Loucy (cell line): ENCODE data around the gene EMC1.

Experiments used
- H2AFZ ChIP-seq: fragments of 200-600 bp; sonication (generic); 2 replicates; pipeline ENCODE4 v1.6.0; 2016; ENCODE audit warnings: antibody characterized with exemption, mild to moderate bottlenecking, low read length, moderate library complexity
- H3F3A ChIP-seq: fragments of 200-600 bp; 2 replicates; pipeline ENCODE4 v1.6.0; 2016; ENCODE audit warnings: antibody characterized with exemption, low read depth, mild to moderate bottlenecking
- H3K27me3 ChIP-seq: fragments of 200-600 bp; sonication (generic); 2 replicates; pipeline ENCODE4 v1.6.1; 2014; ENCODE audit warnings: low read length, mild to moderate bottlenecking; ENCODE audit not compliant: insufficient read depth, poor library complexity, severe bottlenecking
- H3K36me3 ChIP-seq: fragments of 200-600 bp; sonication (generic); 2 replicates; pipeline ENCODE4 v1.6.1; 2016; ENCODE audit warnings: low read length; ENCODE audit not compliant: insufficient read depth
- H3K4me1 ChIP-seq: fragments of 200-600 bp; sonication (generic); 2 replicates; pipeline ENCODE4 v1.5.1; 2014; ENCODE audit warnings: low read length, mild to moderate bottlenecking; ENCODE audit not compliant: insufficient read depth, poor library complexity, severe bottlenecking
- H3K4me2 ChIP-seq: fragments of 200-600 bp; sonication (generic); 2 replicates; pipeline ENCODE4 v1.6.0; 2014; ENCODE audit warnings: antibody characterized with exemption, low read length, low read depth, mild to moderate bottlenecking; ENCODE audit not compliant: poor library complexity, severe bottlenecking
- H3K4me3 ChIP-seq: fragments of 200-600 bp; sonication (generic); 2 replicates; pipeline ENCODE4 v1.5.1; 2014; ENCODE audit warnings: low read length, mild to moderate bottlenecking, mixed read lengths; ENCODE audit not compliant: poor library complexity, severe bottlenecking
- H3K79me2 ChIP-seq: fragments of 200-600 bp; sonication (generic); 2 replicates; pipeline ENCODE4 v1.6.1; 2014; ENCODE audit warnings: low read length; ENCODE audit not compliant: insufficient read depth
- H3K9ac ChIP-seq: fragments of 200-600 bp; sonication (generic); 2 replicates; pipeline ENCODE4 v1.6.0; 2014; ENCODE audit warnings: mild to moderate bottlenecking, low read depth, low read length, moderate library complexity; ENCODE audit not compliant: poor library complexity, severe bottlenecking
- H3K9me2 ChIP-seq: fragments of 200-600 bp; sonication (generic); replicated peaks from 2 replicates; pipeline ENCODE4 v1.6.1; 2016; ENCODE audit warnings: low read depth, low read length, mixed read lengths
- H3K9me3 ChIP-seq: fragments of 200-600 bp; sonication (generic); 2 replicates; pipeline ENCODE4 v1.6.1; 2014; ENCODE audit warnings: mild to moderate bottlenecking, antibody characterized with exemption, low read length, low read depth; ENCODE audit not compliant: insufficient read depth
- H4K20me1 ChIP-seq: fragments of 200-600 bp; sonication (generic); 2 replicates; pipeline ENCODE4 v1.6.0; 2014; ENCODE audit warnings: antibody characterized with exemption, low read length, mild to moderate bottlenecking; ENCODE audit not compliant: insufficient read depth, poor library complexity, severe bottlenecking
- EZH2phosphoT487 ChIP-seq: fragments of 200-600 bp; IDR thresholded peaks from 2 replicates; pipeline ENCODE4 v1.6.1; 2018; ENCODE audit warnings: antibody characterized with exemption, mild to moderate bottlenecking, moderate library complexity, borderline replicate concordance
- TF ChIP-seq, protein P1 (sequence below): fragments of 200-600 bp; sonication (generic); conservative IDR thresholded peaks from 2 replicates; pipeline ENCODE4 v1.5.1; 2014; ENCODE audit warnings: mild to moderate bottlenecking, antibody characterized with exemption, low read length

EMC1 gene

DNA sequence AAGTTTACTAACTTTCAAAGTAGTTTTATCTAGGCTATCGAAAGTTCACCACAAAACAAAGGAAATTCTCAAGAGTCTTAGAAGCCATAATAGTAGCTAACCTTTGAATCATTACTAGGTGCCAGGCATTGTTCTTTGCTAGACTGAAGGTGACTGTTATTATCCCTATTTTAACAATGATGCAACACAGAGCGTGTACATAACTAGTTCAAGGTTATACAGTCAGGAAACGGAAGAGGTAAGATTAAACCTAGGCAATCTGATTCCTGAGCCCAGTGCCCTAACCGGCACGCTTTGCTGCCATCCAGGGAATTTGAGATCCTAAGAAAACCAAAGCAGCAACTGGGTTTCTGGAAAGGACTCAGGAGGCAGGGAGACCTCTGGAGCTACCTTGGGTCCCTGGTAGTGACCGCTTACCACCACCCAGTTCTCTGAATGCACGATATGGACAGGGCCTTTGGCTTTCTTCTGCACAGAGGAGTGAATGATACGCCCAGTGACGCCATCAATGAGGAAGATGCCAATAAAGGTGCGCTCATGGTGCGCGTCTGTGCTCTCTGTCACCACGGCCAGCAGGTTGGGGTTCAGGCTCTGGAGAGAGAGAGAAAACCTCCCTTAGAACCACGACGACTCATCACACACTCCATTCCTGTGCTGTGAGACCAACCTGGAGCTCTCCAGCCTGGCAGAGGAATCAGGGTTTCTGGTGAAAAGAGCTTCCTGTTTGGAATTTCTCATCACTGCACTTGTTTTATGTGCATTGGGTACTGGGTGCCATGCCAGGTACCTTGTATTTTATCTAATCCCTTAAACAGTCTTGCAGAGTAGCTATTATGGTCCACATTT lies 28.1 kb downstream of the EMC1 start:
- TF ChIP-seq, protein P1, sequence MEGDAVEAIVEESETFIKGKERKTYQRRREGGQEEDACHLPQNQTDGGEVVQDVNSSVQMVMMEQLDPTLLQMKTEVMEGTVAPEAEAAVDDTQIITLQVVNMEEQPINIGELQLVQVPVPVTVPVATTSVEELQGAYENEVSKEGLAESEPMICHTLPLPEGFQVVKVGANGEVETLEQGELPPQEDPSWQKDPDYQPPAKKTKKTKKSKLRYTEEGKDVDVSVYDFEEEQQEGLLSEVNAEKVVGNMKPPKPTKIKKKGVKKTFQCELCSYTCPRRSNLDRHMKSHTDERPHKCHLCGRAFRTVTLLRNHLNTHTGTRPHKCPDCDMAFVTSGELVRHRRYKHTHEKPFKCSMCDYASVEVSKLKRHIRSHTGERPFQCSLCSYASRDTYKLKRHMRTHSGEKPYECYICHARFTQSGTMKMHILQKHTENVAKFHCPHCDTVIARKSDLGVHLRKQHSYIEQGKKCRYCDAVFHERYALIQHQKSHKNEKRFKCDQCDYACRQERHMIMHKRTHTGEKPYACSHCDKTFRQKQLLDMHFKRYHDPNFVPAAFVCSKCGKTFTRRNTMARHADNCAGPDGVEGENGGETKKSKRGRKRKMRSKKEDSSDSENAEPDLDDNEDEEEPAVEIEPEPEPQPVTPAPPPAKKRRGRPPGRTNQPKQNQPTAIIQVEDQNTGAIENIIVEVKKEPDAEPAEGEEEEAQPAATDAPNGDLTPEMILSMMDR = no peak
- TF ChIP-seq EZH2phosphoT487 = no peak
- Histone ChIP-seq H4K20me1 (no peaks in the 10 kb centered on the region), H3F3A (no peaks in the 10 kb centered on the region), H3K4me3 (no peak overlapping the region), H3K9me3 (no peaks in the 10 kb centered on the region), H3K9ac (no peak overlapping the region), H3K27me3 (no peaks in the 10 kb centered on the region), H3K36me3 (peaks cover 89% of the 10 kb centered on the region; the same call in 1 of the 2 replicates), H2AFZ (no peak overlapping the region), H3K79me2 (no peaks in the 10 kb centered on the region), H3K4me2 (no peak overlapping the region), H3K9me2 (no peaks in the 10 kb centered on the region), H3K4me1 (no peaks in the 10 kb centered on the region)

DNA sequence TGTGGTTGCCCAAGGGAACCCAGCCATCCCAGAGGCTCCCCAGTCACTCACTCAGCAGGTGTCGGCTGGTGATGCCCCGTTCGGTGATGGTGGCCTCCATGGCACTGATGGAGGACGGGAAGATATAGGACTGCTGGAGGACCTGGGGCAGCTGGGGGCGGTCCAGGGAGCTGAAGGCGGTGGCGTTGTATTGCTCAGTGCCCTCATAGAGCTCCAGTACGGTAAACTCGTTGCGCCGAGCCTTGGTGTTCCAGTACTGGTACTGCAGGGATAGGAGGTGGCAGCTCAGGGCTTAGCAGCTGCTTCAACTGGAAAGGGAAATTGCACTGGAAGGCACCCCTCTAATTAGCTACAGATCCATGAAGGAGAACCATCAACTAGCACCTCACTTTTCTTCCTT lies 28.8 kb downstream of the EMC1 start:
- Histone ChIP-seq H3K4me2 (no peak overlapping the region), H3K4me1 (peaks cover 5% of the 10 kb centered on the region), H3K79me2 (no peaks in the 10 kb centered on the region), H4K20me1 (no peaks in the 10 kb centered on the region), H3K4me3 (no peak overlapping the region), H3F3A (no peaks in the 10 kb centered on the region), H3K9me2 (no peaks in the 10 kb centered on the region), H3K27me3 (no peaks in the 10 kb centered on the region), H3K9ac (no peak overlapping the region), H3K9me3 (no peaks in the 10 kb centered on the region), H2AFZ (no peak overlapping the region), H3K36me3 (peaks cover 91% of the 10 kb centered on the region; the same call in 1 of the 2 replicates)
- TF ChIP-seq EZH2phosphoT487 = no peak
- TF ChIP-seq, protein P1 = no peak

DNA sequence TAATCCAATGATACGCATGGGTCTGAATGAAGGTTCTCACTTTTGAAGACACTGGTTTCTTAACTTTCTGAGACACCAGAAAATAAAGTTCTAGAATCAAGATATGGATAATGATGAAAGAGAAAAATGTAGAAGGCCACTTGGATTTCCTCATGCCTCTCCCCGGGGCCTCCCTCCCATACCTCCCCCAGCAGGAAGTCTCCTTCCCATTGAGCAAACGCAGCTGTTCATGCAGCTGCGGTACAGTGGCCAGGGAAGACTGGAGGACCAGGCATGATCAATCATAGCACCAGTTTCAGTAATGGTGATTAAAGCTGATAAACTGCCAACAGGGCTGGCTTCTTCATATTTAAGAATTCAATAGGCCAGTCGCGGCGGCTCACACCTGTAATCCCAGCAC lies 30.3 kb downstream of the EMC1 start:
- no peak overlapping the region for H2AFZ ChIP-seq
- no peak overlapping the region for H3K4me2 ChIP-seq
- H3K27me3 ChIP-seq = no peaks in the 10 kb centered on the region
- no peaks in the 10 kb centered on the region for H4K20me1 ChIP-seq
- no peaks in the 10 kb centered on the region for H3K9me2 ChIP-seq
- H3K36me3 ChIP-seq = peaks cover 87% of the 10 kb centered on the region; the same call in 1 of the 2 replicates
- no peaks in the 10 kb centered on the region for H3F3A ChIP-seq
- H3K4me1 ChIP-seq = peaks cover 6% of the 10 kb centered on the region
- no peak overlapping the region for H3K9ac ChIP-seq
- TF ChIP-seq EZH2phosphoT487 = no peak
- TF ChIP-seq, protein P1 = no peak
- no peak overlapping the region for H3K4me3 ChIP-seq
- peaks cover 8% of the 10 kb centered on the region; the same call in 1 of the 2 replicates for H3K79me2 ChIP-seq
- H3K9me3 ChIP-seq = no peaks in the 10 kb centered on the region
